H1 (cell line): ENCODE measurements around the gene MAGT1. TPM values are rescaled to one million over a fixed set of nuclear protein-coding genes. Genes with fewer than 3 reads are reported as not detected.
"Not testable (repeated sequence)": the region's sequence is repeated elsewhere in the genome, so short reads cannot be mapped to it uniquely, and the experiment has no call there.

Source experiments
- CTCF ChIA-PET: fragments of 300-600 bp; sonication (Branson Sonifier 250); formaldehyde crosslinking; loops from one replicate; lab custom pipeline; 2021; ENCODE audit not compliant: partially characterized antibody; lab: Charles Lee
- POLR2A ChIA-PET: fragments of 300-600 bp; sonication (Branson Sonifier 250); formaldehyde crosslinking; loops from one replicate; lab custom pipeline; 2021; ENCODE audit warnings: inconsistent platforms; ENCODE audit not compliant: partially characterized antibody; lab: Charles Lee
- DNase-seq, 2 experiments: peaks; one replicate each; pipeline versions ENCODE4 v3.0.0 to v3.0.0-alpha.2; 2010 to 2022; ENCODE audit warnings: low spot score in 2 of 2, low read depth in 1 of 2, mixed read lengths in 1 of 2
- FAIRE-seq: peaks from 2 replicates; lab custom pipeline; 2011; peaks lifted over from hg19 to GRCh38; lab: Jason Lieb, UNC
- H2AFZ ChIP-seq: 2 replicates; pipeline ENCODE4 v1.8.1; 2012; ENCODE audit warnings: low read length, inconsistent platforms
- H2AK5ac ChIP-seq: 2 replicates; pipeline ENCODE4 v1.6.1; 2013; ENCODE audit warnings: low read depth, low read length
- H2BK120ac ChIP-seq: replicated peaks from 2 replicates; pipeline ENCODE3; 2013; ENCODE audit warnings: low read depth, low read length, inconsistent platforms
- H2BK12ac ChIP-seq: 2 replicates; pipeline ENCODE4 v1.6.1; 2013; ENCODE audit warnings: low read depth, low read length
- H2BK15ac ChIP-seq: 2 replicates; pipeline ENCODE4 v1.6.1; 2013; ENCODE audit warnings: low read length
- H2BK20ac ChIP-seq: 2 replicates; pipeline ENCODE4 v1.6.1; 2013; ENCODE audit warnings: low read length
- H2BK5ac ChIP-seq: 2 replicates; pipeline ENCODE4 v1.6.1; 2013; ENCODE audit warnings: low read depth, low read length
- H3K14ac ChIP-seq: 2 replicates; pipeline ENCODE4 v1.6.1; 2013; ENCODE audit warnings: inconsistent platforms; ENCODE audit not compliant: insufficient read length
- H3K18ac ChIP-seq: 2 replicates; pipeline ENCODE4 v1.6.1; 2013; ENCODE audit warnings: low read length; ENCODE audit errors: extremely low read depth
- H3K23ac ChIP-seq: 2 replicates; pipeline ENCODE4 v1.6.1; 2013; ENCODE audit warnings: inconsistent platforms; ENCODE audit not compliant: insufficient read length
- H3K23me2 ChIP-seq: 2 replicates; pipeline ENCODE4 v1.6.1; 2013; ENCODE audit warnings: low read depth, low read length
- H3K27ac ChIP-seq: 2 replicates; pipeline ENCODE4 v1.6.1; 2011; ENCODE audit warnings: low read depth, low read length, inconsistent platforms
- H3K27me3 ChIP-seq, 4 experiments: replicated peaks in 1 of 4; 1 replicate in 1 of 4; 2 replicates in 3 of 4; pipeline versions ENCODE4 v1.6.1 to v1.8.1; 2011 to 2013; ENCODE audit warnings: low read length in 3 of 4, mild to moderate bottlenecking in 3 of 4, inconsistent platforms in 2 of 4, mixed read lengths in 2 of 4, moderate library complexity in 1 of 4; ENCODE audit not compliant: control insufficient read depth in 3 of 4, insufficient read depth in 3 of 4; ENCODE audit errors: extremely low read depth in 1 of 4
- H3K36me3 ChIP-seq, 4 experiments: 2 replicates each; pipeline versions ENCODE4 v1.6.1 to v1.8.1; 2011 to 2013; ENCODE audit warnings: mild to moderate bottlenecking in 4 of 4, low read length in 3 of 4, moderate library complexity in 2 of 4, control low read depth in 1 of 4, inconsistent platforms in 1 of 4; ENCODE audit not compliant: insufficient read depth in 4 of 4, control insufficient read depth in 2 of 4
- H3K4ac ChIP-seq: replicated peaks from 2 replicates; pipeline ENCODE3; 2013; ENCODE audit warnings: low read length, low read depth, mixed read lengths, inconsistent platforms; ENCODE audit not compliant: insufficient read length
- H3K4me1 ChIP-seq, 4 experiments: replicated peaks in 1 of 4; 1 replicate in 1 of 4; 2 replicates in 3 of 4; pipeline versions ENCODE4 v1.6.1 to v1.8.1; 2011 to 2013; ENCODE audit warnings: low read length in 3 of 4, inconsistent platforms in 2 of 4, mixed read lengths in 1 of 4; ENCODE audit not compliant: insufficient read depth in 4 of 4, control insufficient read depth in 3 of 4
- H3K4me2 ChIP-seq, 2 experiments: 2 replicates each; pipeline versions ENCODE4 v1.6.1 to v1.8.1; 2011 to 2013; ENCODE audit warnings: low read depth in 2 of 2, low read length in 2 of 2, control low read depth in 1 of 2, inconsistent platforms in 1 of 2, mild to moderate bottlenecking in 1 of 2; ENCODE audit not compliant: insufficient read depth in 1 of 2
- H3K4me3 ChIP-seq, 4 experiments: fragments of 200-600, 300-600 bp in 1 of 4; sonication (generic), shearing (Covaris generic), sonication (Bioruptor Twin) in 1 of 4; 2 replicates each; pipeline versions ENCODE4 v1.5.1 to v1.8.1; 2011 to 2016; ENCODE audit warnings: low read length in 4 of 4, low read depth in 3 of 4, control low read depth in 2 of 4, inconsistent platforms in 2 of 4, mild to moderate bottlenecking in 2 of 4, mixed read lengths in 1 of 4, moderate library complexity in 1 of 4; ENCODE audit not compliant: insufficient read depth in 2 of 4; ENCODE audit errors: extremely low read depth in 1 of 4
- H3K56ac ChIP-seq: replicated peaks from 2 replicates; pipeline ENCODE3; 2013; ENCODE audit warnings: low read depth, mild to moderate bottlenecking, mixed read lengths, low read length, inconsistent platforms; ENCODE audit not compliant: insufficient read length
- H3K79me1 ChIP-seq: 2 replicates; pipeline ENCODE4 v1.6.1; 2013; ENCODE audit warnings: low read depth, low read length, control low read depth
- H3K79me2 ChIP-seq, 2 experiments: 2 replicates each; pipeline versions ENCODE4 v1.6.1 to v1.8.1; 2012 to 2013; ENCODE audit warnings: low read length in 2 of 2, mild to moderate bottlenecking in 2 of 2, inconsistent platforms in 1 of 2; ENCODE audit not compliant: insufficient read depth in 2 of 2, control insufficient read depth in 1 of 2
- H3K9ac ChIP-seq, 4 experiments: replicated peaks in 1 of 4; 1 replicate in 1 of 4; 2 replicates in 3 of 4; pipeline versions ENCODE4 v1.6.1 to v1.8.1; 2011 to 2013; ENCODE audit warnings: low read depth in 3 of 4, low read length in 3 of 4, control low read depth in 2 of 4, mild to moderate bottlenecking in 2 of 4, moderate library complexity in 2 of 4, inconsistent platforms in 1 of 4; ENCODE audit errors: extremely low read depth in 1 of 4
- H3K9me3 ChIP-seq, 2 experiments: 2 replicates each; pipeline versions ENCODE4 v1.6.1 to v1.8.1; 2012 to 2013; ENCODE audit warnings: mild to moderate bottlenecking in 2 of 2, moderate library complexity in 2 of 2, control low read depth in 1 of 2, inconsistent platforms in 1 of 2, low read depth in 1 of 2, low read length in 1 of 2, mixed read lengths in 1 of 2; ENCODE audit not compliant: insufficient read depth in 2 of 2
- H4K20me1 ChIP-seq, 2 experiments: replicated peaks in 1 of 2; 2 replicates each; pipeline versions ENCODE3 to v1.8.1; 2011 to 2013; ENCODE audit warnings: inconsistent platforms in 2 of 2, low read length in 2 of 2, mild to moderate bottlenecking in 1 of 2; ENCODE audit not compliant: insufficient read depth in 2 of 2, control insufficient read depth in 1 of 2
- H4K5ac ChIP-seq: 2 replicates; pipeline ENCODE4 v1.6.1; 2013; ENCODE audit warnings: low read length, low read depth, mixed read lengths, inconsistent platforms; ENCODE audit not compliant: insufficient read length
- H4K8ac ChIP-seq: 2 replicates; pipeline ENCODE4 v1.8.0; 2013; ENCODE audit warnings: mild to moderate bottlenecking, moderate library complexity, low read length, inconsistent platforms; ENCODE audit not compliant: insufficient read depth; ENCODE audit errors: extremely low read depth
- H4K91ac ChIP-seq: replicated peaks from 2 replicates; pipeline ENCODE3; 2013; ENCODE audit warnings: low read length, mixed read lengths, inconsistent platforms; ENCODE audit not compliant: insufficient read length
- KDM5A ChIP-seq: fragments of 200-600 bp; IDR thresholded peaks from 2 replicates; pipeline ENCODE4 v1.7.1; 2012; ENCODE audit warnings: mild to moderate bottlenecking, low read length, inconsistent platforms, mixed read lengths
- POLR2A ChIP-seq, 2 experiments: IDR thresholded peaks; 1 replicate in 1 of 2; 2 replicates in 1 of 2; pipeline ENCODE4 v1.6.1; 2011; ENCODE audit warnings: low read depth in 2 of 2, low read length in 2 of 2, mild to moderate bottlenecking in 2 of 2; ENCODE audit errors: control extremely low read depth in 1 of 2
- WGBS, 2 experiments: shearing (Covaris generic) in 1 of 2; methylation state at CpG; one replicate each; pipeline versions ENCODE4 v1.1.6 to v1.1.7; 2013 to 2015; ENCODE audit warnings: low lambda C conversion rate in 2 of 2, mixed read lengths in 2 of 2, inconsistent platforms in 1 of 2, low coverage in 1 of 2, missing lambda C conversion rate in 1 of 2; ENCODE audit not compliant: insufficient replicate concordance in 2 of 2, insufficient coverage in 1 of 2, insufficient read length in 1 of 2; ENCODE audit errors: extremely low coverage in 1 of 2, missing lambda C conversion rate in 1 of 2; 5-methylcytosine and 5-hydroxymethylcytosine counted together
- polyA plus RNA-seq, 7 experiments: library from polyadenylated mRNA; depleted of rRNA in 3 of 7; stranded (reverse) in 5 of 7; unstranded in 2 of 7; fragments of >200 nt in 5 of 7; fragments of 200-250 nt in 2 of 7; gene quantifications; 1 replicate in 5 of 7; 2 replicates in 1 of 7; 4 replicates in 1 of 7; pipeline versions ENCODE4 v1.2.1 to v1.2.3, GENCODE V29; 2011 to 2013; ENCODE audit warnings: missing spikeins in 2 of 7, mixed read lengths in 2 of 7
- total RNA-seq: library from RNA; stranded (reverse); fragmentation: NEBNext Ultra II Directional; extraction: Animal tissue kit (Norgen Biotek cat#: 25700); gene quantifications from 2 replicates; pipeline ENCODE4 v1.2.1, GENCODE V29; 2021

MAGT1 gene
- total and polyA plus RNA-seq, 2 of the 8 experiments (the other 6 are each of a cell fraction or from before 2014, with no cell fraction given) = 14.4 to 47.6 TPM

- peak; percentile 90 to 92 for TF ChIP-seq POLR2A (IDR thresholded peaks at IDR 0.05; ENCODE audit: control extremely low read depth in 1 of 2, low read depth in 2 of 2, low read length in 2 of 2)
- TF ChIP-seq KDM5A = peak; percentile 31; the same call in 1 of the 2 replicates
Measured at GRCh38 chrX:77894921-77895886, at the start of gene MAGT1 (continued).

GRCh38 chrX:77945031-77945430 is 49.8 kb upstream of the MAGT1 start:
- not testable (repeated sequence) for H4K20me1 ChIP-seq, H2BK120ac ChIP-seq, H3K4me1 ChIP-seq, H3K79me2 ChIP-seq, H3K36me3 ChIP-seq, H3K27ac ChIP-seq, H2BK12ac ChIP-seq, H3K4me3 ChIP-seq, H2BK5ac ChIP-seq, H4K8ac ChIP-seq, H3K4me2 ChIP-seq, H2AFZ ChIP-seq, FAIRE-seq, H4K5ac ChIP-seq, H4K91ac ChIP-seq, H3K27me3 ChIP-seq, H3K18ac ChIP-seq, H3K79me1 ChIP-seq, H3K9me3 ChIP-seq, H3K56ac ChIP-seq, H3K14ac ChIP-seq, H2AK5ac ChIP-seq, H3K23ac ChIP-seq, H3K23me2 ChIP-seq, DNase-seq, H3K4ac ChIP-seq, H2BK15ac ChIP-seq, H2BK20ac ChIP-seq, H3K9ac ChIP-seq
- 96% methylated on average over 6 of the region's 6 CpGs; no CpG with 5 or more reads in 1 of the 2 experiments for WGBS, 2 experiments
- POLR2A ChIA-PET = interaction anchor here (1.7 kb wide), 1 partner anchor 17 kb away, joined by 5 read pairs; no protein-coding TSS in a partner anchor
- CTCF ChIA-PET = interaction anchor here (0.6 kb wide), 1 partner anchor 247 kb away, joined by 3 read pairs; no protein-coding TSS in a partner anchor
